GM23338 (cell line): ENCODE results near the gene ZNF334. TPM values are rescaled to one million over a fixed set of nuclear protein-coding genes. Genes with fewer than 3 reads are reported as not detected.

ENCODE experiments used
- ATAC-seq: fragments of 200-7000 bp; cut with Tn5 transposase; 3 replicates; pipeline ENCODE4 v1.9.1; 2020
- DNase-seq: peaks from one replicate; pipeline ENCODE4 v3.0.0-alpha.2; 2015; ENCODE audit warnings: low spot score
- H2AFZ ChIP-seq: fragments of 200-600 bp; sonication (generic); 2 replicates; pipeline ENCODE4 v1.8.0; 2016; ENCODE audit warnings: antibody characterized with exemption, mild to moderate bottlenecking, moderate library complexity
- H3F3A ChIP-seq: fragments of 200-600 bp; sonication (generic); replicated peaks from 2 replicates; pipeline ENCODE4 v1.8.0; 2017; ENCODE audit warnings: antibody characterized with exemption, mixed run types, low read depth
- H3K27ac ChIP-seq: fragments of 200-600 bp; sonication (generic); 2 replicates; pipeline ENCODE4 v1.6.1; 2016; ENCODE audit warnings: low read depth
- H3K27me3 ChIP-seq: fragments of 200-600 bp; sonication (generic); 2 replicates; pipeline ENCODE4 v1.8.0; 2016; ENCODE audit warnings: mild to moderate bottlenecking, mixed run types, moderate library complexity; ENCODE audit not compliant: insufficient read depth
- H3K36me3 ChIP-seq: fragments of 200-600 bp; sonication (generic); 2 replicates; pipeline ENCODE4 v1.8.0; 2016; ENCODE audit warnings: mild to moderate bottlenecking; ENCODE audit not compliant: insufficient read depth
- H3K4me1 ChIP-seq: fragments of 200-600 bp; sonication (generic); 2 replicates; pipeline ENCODE4 v1.8.0; 2016; ENCODE audit warnings: mild to moderate bottlenecking, moderate library complexity; ENCODE audit not compliant: insufficient read depth
- H3K4me2 ChIP-seq: fragments of 200-600 bp; sonication (generic); 2 replicates; pipeline ENCODE4 v1.7.1; 2017; ENCODE audit warnings: mixed run types
- H3K4me3 ChIP-seq: fragments of 200-600 bp; sonication (generic); 2 replicates; pipeline ENCODE4 v1.6.1; 2016; ENCODE audit warnings: mixed run types
- H3K79me2 ChIP-seq: fragments of 200-600 bp; sonication (generic); replicated peaks from 2 replicates; pipeline ENCODE4 v1.8.0; 2017; ENCODE audit warnings: mild to moderate bottlenecking; ENCODE audit not compliant: insufficient read depth
- H3K9me2 ChIP-seq: fragments of 200-600 bp; sonication (generic); 2 replicates; pipeline ENCODE4 v1.8.0; 2017; ENCODE audit not compliant: insufficient read depth
- H4K20me1 ChIP-seq: fragments of 200-600 bp; sonication (generic); replicated peaks from 2 replicates; pipeline ENCODE4 v1.8.0; 2017; ENCODE audit warnings: mild to moderate bottlenecking; ENCODE audit not compliant: insufficient read depth
- H3K27ac Mint-ChIP-seq: 2 replicates; pipeline ENCODE4 v1.8.0; 2020; ENCODE audit warnings: inconsistent platforms, mild to moderate bottlenecking, moderate library complexity, mixed read lengths
- H3K27me3 Mint-ChIP-seq: 3 replicates; pipeline ENCODE4 v1.8.0; 2022; ENCODE audit warnings: low read depth, mild to moderate bottlenecking, moderate library complexity, mixed read lengths, inconsistent platforms; ENCODE audit not compliant: insufficient read depth, poor library complexity
- H3K36me3 Mint-ChIP-seq: 3 replicates; pipeline ENCODE4 v1.8.0; 2021; ENCODE audit warnings: low read depth, mild to moderate bottlenecking, inconsistent platforms, moderate library complexity, mixed read lengths
- H3K4me1 Mint-ChIP-seq: 3 replicates; pipeline ENCODE4 v1.8.0; 2020; ENCODE audit warnings: mild to moderate bottlenecking, inconsistent platforms, mixed read lengths
- H3K4me3 Mint-ChIP-seq: 3 replicates; pipeline ENCODE4 v1.8.0; 2021; ENCODE audit warnings: moderate library complexity, mild to moderate bottlenecking, inconsistent platforms, mixed read lengths
- H3K9me3 Mint-ChIP-seq: 3 replicates; pipeline ENCODE4 v1.8.0; 2020; ENCODE audit warnings: moderate library complexity, mild to moderate bottlenecking, inconsistent platforms, mixed read lengths
- CTCF ChIP-seq, 2 experiments: fragments of 200-600 bp in 1 of 2; sonication (generic) in 1 of 2; conservative IDR thresholded peaks; 2 replicates each; pipeline versions ENCODE4 v1.5.1 to v1.6.1; 2016 to 2017; ENCODE audit warnings: antibody characterized with exemption in 2 of 2, low read depth in 2 of 2, mild to moderate bottlenecking in 2 of 2, moderate library complexity in 1 of 2
- REST ChIP-seq: IDR thresholded peaks from one replicate; pipeline ENCODE4 v1.6.1; 2018; ENCODE audit warnings: antibody characterized with exemption; ENCODE audit not compliant: unreplicated experiment
- STAT1 ChIP-seq: IDR thresholded peaks from one replicate; pipeline ENCODE4 v1.6.1; 2016; ENCODE audit warnings: antibody characterized with exemption; ENCODE audit not compliant: unreplicated experiment
- polyA plus RNA-seq: library from polyadenylated mRNA; unstranded; fragments of >200 nt; fragmentation: Nextera tagmentation; extraction: Ambion mirVana; gene quantifications from 2 replicates; pipeline ENCODE4 v1.2.1, GENCODE V29; 2016
- total RNA-seq: library from RNA; depleted of rRNA; stranded (reverse); fragments of >200 nt; shearing (Covaris generic); gene quantifications from 2 replicates; pipeline ENCODE4 v1.2.3, GENCODE V29; 2014

The ZNF334 gene
- total and polyA plus RNA-seq, 2 experiments from 2014 or later, result 12.4 to 19.1 TPM

GRCh38 chr20:46477640-46478039 is 35.7 kb downstream of the ZNF334 start (continued):
- TF ChIP-seq REST, result no peak

GRCh38 chr20:46477225-46477624 is 36.1 kb downstream of the ZNF334 start:
- Histone ChIP-seq H3K4me3 (no peak overlapping the region), H3K79me2 (no peaks in the 10 kb centered on the region), H4K20me1 (no peaks in the 10 kb centered on the region), H3K27ac (no peak overlapping the region), H3F3A (no peaks in the 10 kb centered on the region), H3K36me3 (no peaks in the 10 kb centered on the region), H3K4me2 (no peak overlapping the region), H3K27me3 (no peaks in the 10 kb centered on the region), H3K9me2 (no peaks in the 10 kb centered on the region), H3K4me1 (peaks cover 15% of the 10 kb centered on the region; the same call in 1 of the 2 replicates), H2AFZ (no peak overlapping the region)
- no peaks in the 10 kb centered on the region for H3K9me3 Mint-ChIP-seq
- H3K4me1 Mint-ChIP-seq, result peaks cover 23% of the 10 kb centered on the region
- H3K4me3 Mint-ChIP-seq, result no peak overlapping the region
- peaks cover 4% of the 10 kb centered on the region for H3K27me3 Mint-ChIP-seq
- DNase-seq, result no peak
- peaks cover 14% of the 10 kb centered on the region; the same call in 2 of the 3 replicates for H3K36me3 Mint-ChIP-seq
- ATAC-seq, result no peak
- no peak overlapping the region for H3K27ac Mint-ChIP-seq
- TF ChIP-seq REST (no peak), CTCF (conservative IDR thresholded peaks at IDR 0.05; ENCODE audit: low read depth in 2 of 2) (peak in 1 of 2 experiments; percentile 13; a peak in 1 of 4 replicates)

DNA sequence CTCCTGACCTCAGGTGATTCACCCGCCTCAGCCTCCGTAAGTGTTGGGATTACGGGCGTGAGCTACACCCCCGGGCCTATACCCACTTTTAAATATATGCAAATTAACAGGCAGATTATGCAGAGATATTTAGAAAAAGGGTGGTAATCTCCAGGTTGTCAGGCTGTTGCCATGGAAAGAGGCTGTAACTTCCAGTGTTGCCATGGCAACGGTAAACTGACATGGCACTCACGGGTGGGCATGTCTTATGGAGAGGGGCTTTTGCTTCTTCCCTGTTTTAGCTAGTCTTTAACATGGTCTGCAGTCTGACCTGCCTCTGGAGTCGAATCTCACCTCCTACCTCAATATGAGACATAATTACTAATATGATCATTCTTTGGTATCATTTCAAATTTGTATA is 44.9 kb downstream of the ZNF334 start:
- Histone ChIP-seq H3K9me2 (no peaks in the 10 kb centered on the region; the same call in 1 of the 2 replicates), H3K4me1 (no peaks in the 10 kb centered on the region), H3K79me2 (no peaks in the 10 kb centered on the region), H3K36me3 (no peaks in the 10 kb centered on the region), H2AFZ (no peak overlapping the region), H3K27me3 (no peaks in the 10 kb centered on the region), H3K27ac (no peak overlapping the region), H3K4me3 (no peak overlapping the region), H3F3A (no peaks in the 10 kb centered on the region), H4K20me1 (no peaks in the 10 kb centered on the region), H3K4me2 (no peak overlapping the region)
- Mint-ChIP-seq H3K4me3 (no peak overlapping the region), H3K9me3 (no peaks in the 10 kb centered on the region), H3K27ac (0 out of 2 replicates have a peak overlapping the region, but pooled peaks have one; percentile 42), H3K36me3 (no peaks in the 10 kb centered on the region; the same call in 2 of the 3 replicates), H3K4me1 (peaks cover 3% of the 10 kb centered on the region; the same call in 1 of the 3 replicates), H3K27me3 (peaks cover 1% of the 10 kb centered on the region)
- ATAC-seq, result no peak
- peak; percentile 58 for DNase-seq
- no peak for TF ChIP-seq STAT1
